ENCODE data around the gene BRS3.

Gene BRS3

GRCh38 chrX:136477026-136477425, 10.7 kb upstream of the BRS3 start:
- TF ChIP-seq POLR2AphosphoS5 (IDR thresholded peaks at IDR 0.05; ENCODE audit: borderline replicate concordance, low read depth, low read length), result no peak
- no peak for TF ChIP-seq FOXP2 (optimal IDR thresholded peaks at IDR 0.05; ENCODE audit: control extremely low read depth, extremely low read length, insufficient read depth)
- TF ChIP-seq EZH2 (IDR thresholded peaks at IDR 0.05), result no peak
- Histone ChIP-seq H3K9me3 (ENCODE audit: low read depth, low read length) (no peaks in the 10 kb centered on the region), H3K9ac (ENCODE audit: insufficient read length) (no peak overlapping the region), H3K4me3 (no peak overlapping the region), H3K27ac (no peak overlapping the region), H3K36me3 (ENCODE audit: insufficient read depth, low read length) (no peaks in the 10 kb centered on the region)
- DNase-seq (ENCODE audit: low read depth, low spot score), result no peak

DNA sequence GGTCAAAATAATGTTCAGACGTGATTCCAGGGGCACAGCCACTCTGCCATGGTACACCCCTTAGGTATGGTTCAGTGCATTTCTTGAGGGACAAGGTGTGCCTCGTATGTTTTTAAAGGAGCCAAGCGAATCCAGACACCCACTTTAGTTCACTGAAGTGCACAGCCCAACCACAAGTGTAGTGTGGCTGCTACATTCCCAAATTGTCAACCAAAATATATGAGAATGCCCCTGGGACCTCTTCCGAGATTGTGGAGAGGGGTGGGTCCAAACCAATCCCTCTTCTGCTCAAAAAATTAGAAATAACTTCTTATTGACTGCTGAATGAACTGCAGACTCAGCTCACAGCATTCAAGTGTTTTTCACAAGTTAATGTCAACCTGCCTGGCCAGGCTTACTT, 7.4 kb upstream of the BRS3 start:
- no peak for DNase-seq (ENCODE audit: low read depth, low spot score)
- Histone ChIP-seq H3K36me3 (ENCODE audit: insufficient read depth, low read length) (no peaks in the 10 kb centered on the region), H3K27ac (no peak overlapping the region), H3K9ac (ENCODE audit: insufficient read length) (no peak overlapping the region), H3K4me3 (no peak overlapping the region), H3K9me3 (ENCODE audit: low read depth, low read length) (no peaks in the 10 kb centered on the region)
- TF ChIP-seq POLR2AphosphoS5 (IDR thresholded peaks at IDR 0.05; ENCODE audit: borderline replicate concordance, low read depth, low read length) (no peak), EZH2 (IDR thresholded peaks at IDR 0.05) (no peak), FOXP2 (optimal IDR thresholded peaks at IDR 0.05; ENCODE audit: control extremely low read depth, extremely low read length, insufficient read depth) (no peak)

GRCh38 chrX:136488706-136489105, 959 bp downstream of the BRS3 start:
- Histone ChIP-seq H3K4me3 (no peak overlapping the region), H3K9ac (ENCODE audit: insufficient read length) (no peak overlapping the region), H3K27ac (no peak overlapping the region), H3K9me3 (ENCODE audit: low read depth, low read length) (no peaks in the 10 kb centered on the region), H3K36me3 (ENCODE audit: insufficient read depth, low read length) (no peaks in the 10 kb centered on the region)
- no peak for TF ChIP-seq POLR2AphosphoS5 (IDR thresholded peaks at IDR 0.05; ENCODE audit: borderline replicate concordance, low read depth, low read length)
- no peak for TF ChIP-seq EZH2 (IDR thresholded peaks at IDR 0.05)
- no peak for TF ChIP-seq FOXP2 (optimal IDR thresholded peaks at IDR 0.05; ENCODE audit: control extremely low read depth, extremely low read length, insufficient read depth)
- no peak for DNase-seq (ENCODE audit: low read depth, low spot score)

DNA sequence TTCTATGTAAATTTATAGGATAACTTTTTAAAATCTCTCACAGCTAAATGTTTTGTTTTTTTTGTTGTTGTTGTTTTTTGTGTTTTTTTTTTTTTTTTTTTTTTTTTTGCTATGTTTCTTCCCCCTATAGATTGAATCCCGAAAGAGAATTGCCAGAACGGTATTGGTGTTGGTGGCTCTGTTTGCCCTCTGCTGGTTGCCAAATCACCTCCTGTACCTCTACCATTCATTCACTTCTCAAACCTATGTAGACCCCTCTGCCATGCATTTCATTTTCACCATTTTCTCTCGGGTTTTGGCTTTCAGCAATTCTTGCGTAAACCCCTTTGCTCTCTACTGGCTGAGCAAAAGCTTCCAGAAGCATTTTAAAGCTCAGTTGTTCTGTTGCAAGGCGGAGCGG, 4.1 kb downstream of the BRS3 start:
- Histone ChIP-seq H3K9ac (ENCODE audit: insufficient read length) (no peak overlapping the region), H3K27ac (no peak overlapping the region), H3K36me3 (ENCODE audit: insufficient read depth, low read length) (no peaks in the 10 kb centered on the region), H3K9me3 (ENCODE audit: low read depth, low read length) (no peaks in the 10 kb centered on the region), H3K4me3 (no peak overlapping the region)
- no peak for TF ChIP-seq POLR2AphosphoS5 (IDR thresholded peaks at IDR 0.05; ENCODE audit: borderline replicate concordance, low read depth, low read length)
- DNase-seq (ENCODE audit: low read depth, low spot score), result no peak

DNA sequence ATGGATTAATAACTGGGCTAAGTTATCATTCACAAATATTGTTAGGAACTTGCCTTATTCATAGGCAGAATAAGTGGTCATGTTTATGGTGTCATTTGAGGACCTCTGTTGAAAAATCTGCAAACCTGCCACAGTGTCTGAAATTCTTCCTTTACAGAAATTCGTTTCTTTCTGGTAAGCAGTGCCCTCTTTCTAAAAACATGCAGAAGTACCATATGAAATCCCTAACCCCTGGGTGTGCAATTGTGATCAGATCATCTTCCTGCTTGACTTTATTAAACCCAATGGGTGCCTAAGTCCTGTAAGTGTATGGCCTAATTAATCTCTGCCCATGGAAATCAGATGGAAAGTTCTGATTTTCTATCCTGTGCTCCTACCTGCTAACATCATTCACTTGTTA, 5.3 kb downstream of the BRS3 start:
- DNase-seq (ENCODE audit: low read depth, low spot score), result no peak

GRCh38 chrX:136495043-136495442, 7.3 kb downstream of the BRS3 start:
- no peak overlapping the region for H3K27ac ChIP-seq
- peaks cover 3% of the 10 kb centered on the region; the same call in 1 of the 2 replicates for H3K36me3 ChIP-seq (ENCODE audit: insufficient read depth, low read length)
- H3K9me3 ChIP-seq (ENCODE audit: low read depth, low read length), result no peaks in the 10 kb centered on the region
- no peak for DNase-seq (ENCODE audit: low read depth, low spot score)
- TF ChIP-seq POLR2AphosphoS5 (IDR thresholded peaks at IDR 0.05; ENCODE audit: borderline replicate concordance, low read depth, low read length) (no peak), EZH2 (IDR thresholded peaks at IDR 0.05) (no peak), FOXP2 (optimal IDR thresholded peaks at IDR 0.05; ENCODE audit: control extremely low read depth, extremely low read length, insufficient read depth) (no peak)
- H3K4me3 ChIP-seq, result no peak overlapping the region
- no peak overlapping the region for H3K9ac ChIP-seq (ENCODE audit: insufficient read length)

More for the DNA sequence above, 5.3 kb downstream of the BRS3 start:
- Histone ChIP-seq H3K9ac (ENCODE audit: insufficient read length) (no peak overlapping the region), H3K9me3 (ENCODE audit: low read depth, low read length) (no peaks in the 10 kb centered on the region), H3K4me3 (no peak overlapping the region), H3K36me3 (ENCODE audit: insufficient read depth, low read length) (no peaks in the 10 kb centered on the region), H3K27ac (no peak overlapping the region)
- TF ChIP-seq POLR2AphosphoS5 (IDR thresholded peaks at IDR 0.05; ENCODE audit: borderline replicate concordance, low read depth, low read length) (no peak), EZH2 (IDR thresholded peaks at IDR 0.05) (no peak), FOXP2 (optimal IDR thresholded peaks at IDR 0.05; ENCODE audit: control extremely low read depth, extremely low read length, insufficient read depth) (no peak)

GRCh38 chrX:136496186-136496763, 8.5 kb downstream of the BRS3 start:
- no peak for DNase-seq (ENCODE audit: low read depth, low spot score)
- peak overlapping the region; percentile 80 for H3K4me3 ChIP-seq
- H3K9ac ChIP-seq (ENCODE audit: insufficient read length), result peak overlapping the region; percentile 85
- H3K36me3 ChIP-seq (ENCODE audit: insufficient read depth, low read length), result peaks cover 15% of the 10 kb centered on the region
- no peaks in the 10 kb centered on the region for H3K9me3 ChIP-seq (ENCODE audit: low read depth, low read length)
- TF ChIP-seq FOXP2 (optimal IDR thresholded peaks at IDR 0.05; ENCODE audit: control extremely low read depth, extremely low read length, insufficient read depth) (no peak), EZH2 (IDR thresholded peaks at IDR 0.05) (no peak), POLR2AphosphoS5 (IDR thresholded peaks at IDR 0.05; ENCODE audit: borderline replicate concordance, low read depth, low read length) (no peak)
- H3K27ac ChIP-seq, result peak overlapping the region; percentile 93

DNA sequence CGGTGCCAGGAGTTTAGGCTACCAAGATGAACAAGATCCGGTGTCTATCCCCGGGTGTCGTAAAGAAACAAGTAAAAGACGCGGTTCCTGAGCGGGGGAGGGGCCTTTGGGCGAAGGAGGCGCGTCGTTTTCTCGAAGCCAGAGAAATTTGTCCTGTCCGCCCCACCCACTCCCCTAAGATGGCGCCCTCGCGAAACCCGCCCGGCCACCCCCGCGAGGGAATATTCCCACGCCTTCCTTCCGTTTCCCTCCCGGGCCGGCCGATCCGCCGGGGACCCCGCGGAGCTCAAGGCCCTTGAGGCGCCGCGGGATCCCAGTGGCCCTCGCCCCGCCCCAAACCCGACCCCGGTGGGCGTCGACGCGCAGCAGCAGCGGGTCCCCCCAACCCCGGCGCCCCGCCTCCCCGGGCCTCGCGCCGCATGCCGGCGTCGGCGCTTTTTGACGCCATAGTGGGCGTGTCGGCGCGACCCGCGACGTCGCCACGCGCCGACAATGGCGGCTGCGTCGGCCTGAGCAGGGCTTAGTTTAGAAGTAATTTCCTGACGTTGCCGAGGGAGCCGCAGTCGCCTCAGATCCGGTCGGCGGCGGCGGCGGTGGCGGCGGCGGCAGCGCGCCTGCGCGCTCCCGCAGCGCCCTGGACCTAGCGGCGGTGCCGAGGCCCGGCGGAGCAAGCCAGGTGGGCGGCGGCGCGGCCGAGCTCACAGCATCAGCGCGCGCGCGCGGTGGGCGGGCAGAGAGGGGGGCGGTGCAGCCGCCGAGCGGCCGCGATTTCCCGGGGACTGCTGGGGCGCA, 9.2 kb downstream of the BRS3 start:
- peak overlapping the region; percentile 85 for H3K9ac ChIP-seq (ENCODE audit: insufficient read length)
- no peaks in the 10 kb centered on the region for H3K9me3 ChIP-seq (ENCODE audit: low read depth, low read length)
- peaks cover 22% of the 10 kb centered on the region for H3K36me3 ChIP-seq (ENCODE audit: insufficient read depth, low read length)
- DNase-seq (ENCODE audit: low read depth, low spot score), result peak; percentile 45
- peak overlapping the region; percentile 93 for H3K27ac ChIP-seq
- TF ChIP-seq EZH2 (IDR thresholded peaks at IDR 0.05), result no peak
- TF ChIP-seq POLR2AphosphoS5 (IDR thresholded peaks at IDR 0.05; ENCODE audit: borderline replicate concordance, low read depth, low read length), result peak; percentile 73
- H3K4me3 ChIP-seq, result peak overlapping the region; percentile 80
